Measurements from ENCODE around the gene GGACT. TPM values are rescaled to one million over a fixed set of nuclear protein-coding genes. Genes with fewer than 3 reads are reported as not detected.
A peak's percentile ranks its signal among the peaks of the same experiment; 100 is the strongest.

Gene GGACT
- total and polyA plus RNA-seq, 2 of the 8 experiments (the other 6 are each of a cell fraction or from before 2014, with no cell fraction given): 1.1 to 1.5 TPM

DNA sequence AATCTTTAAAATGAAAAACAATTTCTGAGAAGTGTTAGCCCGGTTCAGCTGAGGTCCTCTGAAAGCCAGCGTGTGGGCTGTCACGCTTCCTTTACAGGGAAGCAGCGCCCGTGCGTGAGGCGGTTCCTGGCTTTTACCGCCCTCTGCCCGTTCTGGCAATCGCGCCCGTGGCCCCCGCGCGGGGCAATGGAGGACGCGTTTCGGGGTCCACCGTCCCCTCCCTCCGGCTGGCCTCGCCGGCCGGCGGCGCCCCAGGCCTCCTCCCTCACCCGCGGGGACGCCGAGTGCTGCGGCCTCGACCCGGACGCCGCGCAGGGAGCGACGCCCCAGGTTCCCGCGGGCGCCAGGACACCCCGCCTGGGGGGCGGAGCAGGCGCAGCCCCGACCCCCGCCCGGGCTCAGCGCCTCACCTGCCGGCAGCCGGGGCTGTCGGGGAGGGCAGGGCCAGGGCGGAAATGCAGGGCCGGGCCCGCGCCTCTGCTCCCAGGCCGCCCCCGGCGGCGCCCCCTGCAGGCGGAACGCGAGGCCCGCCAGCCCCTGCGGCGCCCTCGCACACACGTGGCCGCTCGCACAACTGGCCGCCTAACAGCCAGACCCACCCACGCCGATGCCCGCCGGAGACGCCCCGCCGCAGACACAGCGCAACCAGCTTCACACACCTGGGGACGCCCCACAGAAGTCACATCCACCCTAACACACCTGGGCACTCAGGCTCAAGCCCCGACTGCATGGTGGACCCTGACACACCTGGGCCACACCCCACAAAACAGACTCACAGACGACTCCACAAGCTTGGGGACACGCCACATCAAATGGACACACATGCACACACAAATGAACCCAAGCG lies at the start of gene GGACT (continued):
- TF ChIP-seq, protein P1, sequence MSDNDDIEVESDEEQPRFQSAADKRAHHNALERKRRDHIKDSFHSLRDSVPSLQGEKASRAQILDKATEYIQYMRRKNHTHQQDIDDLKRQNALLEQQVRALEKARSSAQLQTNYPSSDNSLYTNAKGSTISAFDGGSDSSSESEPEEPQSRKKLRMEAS (IDR thresholded peaks at IDR 0.05): peak; percentile 100
- 0 out of 2 replicates have a peak, but pooled peaks have one; percentile 19 for TF ChIP-seq KDM1A (IDR thresholded peaks at IDR 0.05; ENCODE audit: borderline replicate concordance, low read length)
- no peak for TF ChIP-seq SAP30 (IDR thresholded peaks at IDR 0.05; ENCODE audit: insufficient read depth, insufficient replicate concordance, low read length)
- 0 out of 2 replicates have a peak, but pooled peaks have one; percentile 13 for TF ChIP-seq TCF12 (IDR thresholded peaks at IDR 0.05; ENCODE audit: low read depth, low read length)
- TF ChIP-seq KDM5A (IDR thresholded peaks at IDR 0.05; ENCODE audit: low read length): no peak
- TF ChIP-seq, protein P2, sequence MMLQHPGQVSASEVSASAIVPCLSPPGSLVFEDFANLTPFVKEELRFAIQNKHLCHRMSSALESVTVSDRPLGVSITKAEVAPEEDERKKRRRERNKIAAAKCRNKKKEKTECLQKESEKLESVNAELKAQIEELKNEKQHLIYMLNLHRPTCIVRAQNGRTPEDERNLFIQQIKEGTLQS (IDR thresholded peaks at IDR 0.05; ENCODE audit: insufficient read depth, low read depth, low read length): peak; percentile 43; the same call in 1 of the 2 replicates
- no peak for TF ChIP-seq SIRT6 (IDR thresholded peaks at IDR 0.05; ENCODE audit: low read length)
- no peak for TF ChIP-seq EZH2 (IDR thresholded peaks at IDR 0.05; ENCODE audit: low read depth, low read length, severe bottlenecking)
- no peak for TF ChIP-seq BCL11A (IDR thresholded peaks at IDR 0.05; ENCODE audit: low read depth in 2 of 2, low read length in 2 of 2)
- no peak for TF ChIP-seq CEBPB (IDR thresholded peaks at IDR 0.05; ENCODE audit: low read depth, low read length)
- no peak for TF ChIP-seq SIN3A (conservative IDR thresholded peaks at IDR 0.05 in 1 of 2, IDR thresholded peaks at IDR 0.05 in 1 of 2; ENCODE audit: low read depth in 1 of 2, low read length in 2 of 2)
- TF ChIP-seq BACH1 (IDR thresholded peaks at IDR 0.05; ENCODE audit: low read length): no peak
- no peak for TF ChIP-seq POLR2AphosphoS5 (IDR thresholded peaks at IDR 0.05; ENCODE audit: low read depth, low read length)
- TF ChIP-seq SIX5 (IDR thresholded peaks at IDR 0.05; ENCODE audit: low read depth, low read length): no peak
- TF ChIP-seq SRF (IDR thresholded peaks at IDR 0.05; ENCODE audit: low read depth, low read length): no peak
- TF ChIP-seq HDAC2 (IDR thresholded peaks at IDR 0.05; ENCODE audit: borderline replicate concordance in 1 of 2, low read depth in 2 of 2, low read length in 2 of 2): 0 out of 4 replicates have a peak, but pooled peaks have one; percentile 23 to 28
- TF ChIP-seq CHD2 (IDR thresholded peaks at IDR 0.05; ENCODE audit: low read length): no peak
- TF ChIP-seq EP300 (IDR thresholded peaks at IDR 0.05; ENCODE audit: borderline replicate concordance in 1 of 2, low read depth in 2 of 2, low read length in 2 of 2): peak in 1 of 2 experiments; percentile 12; a peak in 1 of 3 replicates
- peak; percentile 63 for TF ChIP-seq PHF8 (conservative IDR thresholded peaks at IDR 0.05; ENCODE audit: low read depth, low read length)
- TF ChIP-seq CTBP2 (IDR thresholded peaks at IDR 0.05; ENCODE audit: borderline replicate concordance, insufficient read depth, insufficient read length, low read length): no peak
- TF ChIP-seq TEAD4 (IDR thresholded peaks at IDR 0.05; ENCODE audit: low read depth, low read length): peak; percentile 22; the same call in 1 of the 2 replicates
- TF ChIP-seq NRF1 (IDR thresholded peaks at IDR 0.05; ENCODE audit: low read depth, low read length): no peak

Measured in H1 (cell line).